ENCODE data around the gene ANKRD42. TPM values are rescaled to one million over a fixed set of nuclear protein-coding genes. Genes with fewer than 3 reads are reported as not detected.
A peak's percentile ranks its signal among the peaks of the same experiment; 100 is the strongest.

Gene ANKRD42
- polyA plus RNA-seq, 1 of the 3 experiments (the other 2 are of a cell fraction), result 13.3 TPM

DNA sequence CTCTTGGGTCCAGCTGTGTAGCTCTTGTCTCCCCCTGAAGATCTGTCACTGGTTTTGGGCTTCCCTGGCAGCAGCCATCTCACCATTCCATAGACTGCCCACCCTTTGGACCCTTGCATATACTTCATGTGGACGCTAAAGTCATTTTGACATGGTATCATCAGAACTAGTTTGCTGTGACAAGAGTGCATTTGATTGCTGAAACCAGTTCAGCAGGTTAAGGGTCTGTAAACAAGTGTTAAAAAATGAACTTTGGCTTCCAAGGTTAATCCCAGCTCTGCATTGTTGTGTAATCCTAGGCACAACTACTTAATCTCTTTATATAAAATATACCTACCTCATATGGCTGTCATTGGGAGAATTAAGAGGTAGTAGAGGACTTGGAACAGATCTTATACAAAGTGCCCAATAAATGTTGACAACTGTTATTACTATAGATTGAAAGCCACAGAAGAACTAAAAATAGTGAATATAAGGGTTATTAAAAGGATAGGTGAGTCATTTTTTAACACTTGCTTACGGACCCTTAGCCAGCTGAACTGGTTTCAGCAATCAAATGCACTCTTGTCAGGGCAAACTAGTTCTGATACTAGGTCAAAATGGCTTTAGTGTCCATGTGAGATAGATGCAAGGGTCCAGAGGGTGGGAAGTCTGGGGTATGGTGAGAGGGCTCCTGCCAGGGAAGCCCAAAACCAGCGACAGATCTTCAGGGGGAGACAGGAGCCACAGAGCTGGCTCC is 63.3 kb downstream of the ANKRD42 start:
- WGBS (ENCODE audit: low lambda C conversion rate), result 85% methylated on average over 3 of the region's 3 CpGs
- H3K9ac ChIP-seq, result no peak overlapping the region
- CTCF ChIA-PET, result interaction anchor here (1.1 to 1.8 kb wide), 5 partner anchors 10 to 390 kb away, joined by 3 to 5 read pairs (median 3); no protein-coding TSS in a partner anchor
- DNase-seq, result no peak
- H3F3A ChIP-seq (replicated peaks; ENCODE audit: insufficient read depth), result peaks cover 4% of the 10 kb centered on the region
- H3K27ac ChIP-seq (ENCODE audit: low read depth in 2 of 2, low read length in 1 of 2), result no peak overlapping the region
- POLR2A ChIA-PET, result no interaction called here
- H3K9me2 ChIP-seq, result no peaks in the 10 kb centered on the region
- no peaks in the 10 kb centered on the region for H3K9me3 ChIP-seq
- peaks cover 68% of the 10 kb centered on the region in 2 experiments for H3K36me3 ChIP-seq (replicated peaks in 1 of 2; ENCODE audit: control insufficient read depth in 1 of 2, insufficient read depth in 2 of 2, low read length in 1 of 2)
- no peak overlapping the region for H3K4me3 ChIP-seq (ENCODE audit: low read depth in 2 of 2, low read length in 1 of 2)
- TF ChIP-seq MEF2A (IDR thresholded peaks at IDR 0.05; ENCODE audit: borderline replicate concordance, low read depth) (no peak), RFX5 (IDR thresholded peaks at IDR 0.05; ENCODE audit: low read length) (no peak)
- peaks cover 0 to 10% of the 10 kb centered on the region in 2 experiments; a peak in 1 of 4 replicates for H3K4me1 ChIP-seq (ENCODE audit: control insufficient read depth in 1 of 2, insufficient read depth in 2 of 2, low read depth in 1 of 2, low read length in 1 of 2)
- H2AFZ ChIP-seq (ENCODE audit: low read depth), result no peak overlapping the region
- no peak overlapping the region for H3K4me2 ChIP-seq
- no peaks in the 10 kb centered on the region for H3K27me3 ChIP-seq (ENCODE audit: insufficient read depth)
- no peaks in the 10 kb centered on the region for H3K79me2 ChIP-seq (ENCODE audit: insufficient read depth)
- H4K20me1 ChIP-seq (ENCODE audit: insufficient read depth), result no peaks in the 10 kb centered on the region

DNA sequence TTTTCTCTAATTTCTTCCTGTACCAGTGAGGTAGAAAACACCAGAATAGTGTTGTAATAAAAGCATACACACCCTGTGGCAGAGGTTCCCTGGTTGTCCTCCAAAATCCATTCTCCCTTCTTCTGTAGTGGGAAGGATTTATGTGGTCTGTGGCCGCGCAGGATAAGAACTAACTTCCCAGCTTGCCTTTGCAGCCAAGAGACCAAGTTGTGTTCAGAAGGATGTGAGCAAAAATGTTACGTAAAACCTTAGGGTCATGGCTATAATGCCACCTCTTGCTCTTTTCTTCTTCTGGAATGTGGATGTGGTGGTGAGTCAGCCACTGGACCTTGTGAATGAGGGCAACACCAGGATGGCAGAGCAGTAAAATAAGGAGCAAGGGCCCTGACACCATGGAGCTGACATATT is 64.3 kb downstream of the ANKRD42 start:
- no peak overlapping the region for H3K4me2 ChIP-seq
- WGBS (ENCODE audit: low lambda C conversion rate), result 96% methylated on average over 3 of the region's 3 CpGs

DNA sequence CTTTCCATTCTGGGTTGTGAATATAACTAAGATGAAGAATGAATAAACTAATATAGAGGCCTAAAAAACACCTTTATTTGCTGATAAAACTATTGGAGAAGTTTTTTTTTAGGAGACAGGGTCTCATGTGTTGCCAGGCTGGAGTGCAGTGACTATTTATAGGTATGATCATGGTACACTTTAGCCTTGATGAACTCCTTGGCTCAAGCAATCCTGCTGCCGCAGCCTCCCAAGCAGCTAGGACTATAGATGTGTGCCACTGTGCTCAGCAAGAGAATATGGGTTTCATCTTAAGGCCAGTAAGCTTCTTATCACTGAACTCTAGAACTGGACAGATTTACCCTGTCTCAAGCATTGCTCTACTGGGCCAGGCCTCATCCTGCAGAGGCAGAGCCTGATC is 66.0 kb downstream of the ANKRD42 start:
- Histone ChIP-seq H4K20me1 (ENCODE audit: insufficient read depth) (no peaks in the 10 kb centered on the region), H3K27ac (ENCODE audit: low read depth in 2 of 2, low read length in 1 of 2) (no peak overlapping the region), H3K4me3 (ENCODE audit: low read depth in 2 of 2, low read length in 1 of 2) (no peak overlapping the region), H3K27me3 (ENCODE audit: insufficient read depth) (no peaks in the 10 kb centered on the region), H2AFZ (ENCODE audit: low read depth) (no peak overlapping the region), H3F3A (replicated peaks; ENCODE audit: insufficient read depth) (no peaks in the 10 kb centered on the region), H3K9me3 (no peaks in the 10 kb centered on the region), H3K9ac (no peak overlapping the region), H3K4me1 (ENCODE audit: control insufficient read depth in 1 of 2, insufficient read depth in 2 of 2, low read depth in 1 of 2, low read length in 1 of 2) (peaks cover 0 to 10% of the 10 kb centered on the region in 2 experiments; a peak in 1 of 4 replicates), H3K9me2 (no peaks in the 10 kb centered on the region), H3K36me3 (replicated peaks in 1 of 2; ENCODE audit: control insufficient read depth in 1 of 2, insufficient read depth in 2 of 2, low read length in 1 of 2) (peaks cover 77 to 89% of the 10 kb centered on the region in 2 experiments), H3K4me2 (no peak overlapping the region), H3K79me2 (ENCODE audit: insufficient read depth) (no peaks in the 10 kb centered on the region; the same call in 1 of the 2 replicates)
- WGBS (ENCODE audit: low lambda C conversion rate), result no CpG with 5 or more reads among the region's 1 CpG
- CTCF ChIA-PET, result interaction anchor here (0.6 to 5.1 kb wide), 3 partner anchors 10 to 561 kb away, joined by 3 to 41 read pairs (median 3); no protein-coding TSS in a partner anchor
- TF ChIP-seq, protein P1, sequence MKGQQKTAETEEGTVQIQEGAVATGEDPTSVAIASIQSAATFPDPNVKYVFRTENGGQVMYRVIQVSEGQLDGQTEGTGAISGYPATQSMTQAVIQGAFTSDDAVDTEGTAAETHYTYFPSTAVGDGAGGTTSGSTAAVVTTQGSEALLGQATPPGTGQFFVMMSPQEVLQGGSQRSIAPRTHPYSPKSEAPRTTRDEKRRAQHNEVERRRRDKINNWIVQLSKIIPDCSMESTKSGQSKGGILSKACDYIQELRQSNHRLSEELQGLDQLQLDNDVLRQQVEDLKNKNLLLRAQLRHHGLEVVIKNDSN (IDR thresholded peaks at IDR 0.05; ENCODE audit: borderline replicate concordance, low read depth), result no peak
- TF ChIP-seq SMC3 (IDR thresholded peaks at IDR 0.05; ENCODE audit: low read depth, low read length), result no peak
- TF ChIP-seq NFIC (IDR thresholded peaks at IDR 0.05; ENCODE audit: borderline replicate concordance), result no peak
- POLR2A ChIA-PET, result no interaction called here
- no peak for DNase-seq

More for the DNA sequence above, 64.3 kb downstream of the ANKRD42 start:
- TF ChIP-seq FOXM1 (IDR thresholded peaks at IDR 0.05; ENCODE audit: low read depth) (no peak), FOSL2 (IDR thresholded peaks at IDR 0.05; ENCODE audit: borderline replicate concordance, low read depth) (peak; percentile 28; the same call in 1 of the 2 replicates), MXI1 (IDR thresholded peaks at IDR 0.05; ENCODE audit: low read depth, low read length) (no peak)
- TF ChIP-seq, protein P2, sequence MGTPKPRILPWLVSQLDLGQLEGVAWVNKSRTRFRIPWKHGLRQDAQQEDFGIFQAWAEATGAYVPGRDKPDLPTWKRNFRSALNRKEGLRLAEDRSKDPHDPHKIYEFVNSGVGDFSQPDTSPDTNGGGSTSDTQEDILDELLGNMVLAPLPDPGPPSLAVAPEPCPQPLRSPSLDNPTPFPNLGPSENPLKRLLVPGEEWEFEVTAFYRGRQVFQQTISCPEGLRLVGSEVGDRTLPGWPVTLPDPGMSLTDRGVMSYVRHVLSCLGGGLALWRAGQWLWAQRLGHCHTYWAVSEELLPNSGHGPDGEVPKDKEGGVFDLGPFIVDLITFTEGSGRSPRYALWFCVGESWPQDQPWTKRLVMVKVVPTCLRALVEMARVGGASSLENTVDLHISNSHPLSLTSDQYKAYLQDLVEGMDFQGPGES (IDR thresholded peaks at IDR 0.05; ENCODE audit: low read depth, low read length), result no peak
- POLR2A ChIA-PET, result interaction anchor here (1.2 kb wide), 1 partner anchor 28 kb away, joined by 3 read pairs; the partner anchor contains the start of gene CCDC90B
- no peak overlapping the region for H2AFZ ChIP-seq (ENCODE audit: low read depth)
- H3K36me3 ChIP-seq (replicated peaks in 1 of 2; ENCODE audit: control insufficient read depth in 1 of 2, insufficient read depth in 2 of 2, low read length in 1 of 2), result peaks cover 70 to 72% of the 10 kb centered on the region in 2 experiments
- no peaks in the 10 kb centered on the region for H3K27me3 ChIP-seq (ENCODE audit: insufficient read depth)
- no peaks in the 10 kb centered on the region for H3F3A ChIP-seq (replicated peaks; ENCODE audit: insufficient read depth)
- no peaks in the 10 kb centered on the region for H4K20me1 ChIP-seq (ENCODE audit: insufficient read depth)
- CTCF ChIA-PET, result interaction anchor here (1.0 to 5.1 kb wide), 3 partner anchors 8 to 331 kb away, joined by 3 to 41 read pairs (median 5); no protein-coding TSS in a partner anchor
- H3K9me2 ChIP-seq, result no peaks in the 10 kb centered on the region
- H3K4me3 ChIP-seq (ENCODE audit: low read depth in 2 of 2, low read length in 1 of 2), result no peak overlapping the region
- H3K9ac ChIP-seq, result no peak overlapping the region
- no peak for DNase-seq
- H3K79me2 ChIP-seq (ENCODE audit: insufficient read depth), result no peaks in the 10 kb centered on the region; the same call in 1 of the 2 replicates
- H3K27ac ChIP-seq (ENCODE audit: low read depth in 2 of 2, low read length in 1 of 2), result no peak overlapping the region
- peaks cover 0 to 10% of the 10 kb centered on the region in 2 experiments; a peak in 1 of 4 replicates for H3K4me1 ChIP-seq (ENCODE audit: control insufficient read depth in 1 of 2, insufficient read depth in 2 of 2, low read depth in 1 of 2, low read length in 1 of 2)
- no peaks in the 10 kb centered on the region for H3K9me3 ChIP-seq
